NCI-H2029 (cell line): Measurements from ENCODE around the gene S100A9.
A peak's percentile ranks its signal among the peaks of the same experiment; 100 is the strongest.

Experiments used
- DNase-seq: peaks from one replicate; lab custom pipeline; 2025; lab: John Stamatoyannopoulos, UW

S100A9 gene

DNA sequence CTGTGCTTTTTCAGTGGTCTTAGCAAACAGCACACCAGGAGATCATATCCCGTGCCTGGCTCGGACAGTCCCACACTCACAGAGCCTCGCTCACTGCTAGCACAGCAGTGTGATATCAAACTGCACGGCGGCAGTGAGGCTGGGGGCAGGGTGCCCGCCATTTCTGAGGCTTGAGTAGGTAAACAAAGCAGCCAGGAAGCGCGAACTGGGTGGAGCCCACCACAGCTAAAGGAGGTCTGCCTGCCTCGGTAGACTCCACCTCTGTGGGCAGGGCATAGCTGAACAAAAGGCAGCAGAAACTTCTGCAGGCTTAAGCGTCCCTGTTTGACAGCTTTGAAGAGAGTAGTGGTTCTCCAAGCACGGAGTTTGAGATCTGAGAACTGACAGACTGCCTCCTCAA lies 49.6 kb downstream of the S100A9 start:
- peak; percentile 10 for DNase-seq
